Measurements from ENCODE around the gene MINDY4. TPM values are rescaled to one million over a fixed set of nuclear protein-coding genes. Genes with fewer than 3 reads are reported as not detected.
A peak's percentile ranks its signal among the peaks of the same experiment; 100 is the strongest.

Gene MINDY4
- total RNA-seq, 3 donors from 2014 or later: 4.0 to 9.1 (median 4.7) TPM

- DNase-seq: peak in 1 of 3 donors; percentile 19
- TF ChIP-seq CTCF (IDR thresholded peaks at IDR 0.05): no peak
- peaks cover 3% of the 10 kb centered on the region for H3K4me1 ChIP-seq (ENCODE audit: low read depth)
- peak; percentile 78 for ATAC-seq
- intact Hi-C loops (cut with DNase I, micrococcal nuclease): no loop called here
- H3K9me3 ChIP-seq: no peaks in the 10 kb centered on the region
- H3K36me3 ChIP-seq (ENCODE audit: low read depth): no peaks in the 10 kb centered on the region
- H3K4me3 ChIP-seq: no peak overlapping the region
Observed at GRCh38 chr7:30859940-30860496, 88.8 kb downstream of the MINDY4 start.

GRCh38 chr7:30861612-30862011 is 90.4 kb downstream of the MINDY4 start:
- Histone ChIP-seq H3K4me3 (no peak overlapping the region), H3K9me3 (no peaks in the 10 kb centered on the region), H3K4me1 (ENCODE audit: low read depth) (peaks cover 3% of the 10 kb centered on the region), H3K36me3 (ENCODE audit: low read depth) (no peaks in the 10 kb centered on the region)
- DNase-seq (no peak), ATAC-seq (no peak)
- intact Hi-C loops (cut with DNase I, micrococcal nuclease): no loop called here
- no peak for TF ChIP-seq CTCF (IDR thresholded peaks at IDR 0.05)

- ATAC-seq (no peak), DNase-seq (no peak)
- no peaks in the 10 kb centered on the region for H3K36me3 ChIP-seq (ENCODE audit: low read depth)
- intact Hi-C loops (cut with DNase I, micrococcal nuclease): no loop called here
- no peak for TF ChIP-seq CTCF (IDR thresholded peaks at IDR 0.05)
- H3K4me1 ChIP-seq (ENCODE audit: low read depth): peaks cover 3% of the 10 kb centered on the region
- H3K9me3 ChIP-seq: no peaks in the 10 kb centered on the region
- no peak overlapping the region for H3K4me3 ChIP-seq
Observed at GRCh38 chr7:30862995-30863705, 91.9 kb downstream of the MINDY4 start.

GRCh38 chr7:30863706-30864035 is 92.5 kb downstream of the MINDY4 start:
- DNase-seq (no peak), ATAC-seq (no peak)
- no peaks in the 10 kb centered on the region for H3K36me3 ChIP-seq (ENCODE audit: low read depth)
- H3K4me3 ChIP-seq: no peak overlapping the region
- intact Hi-C loops (cut with DNase I, micrococcal nuclease): no loop called here
- peaks cover 3% of the 10 kb centered on the region for H3K4me1 ChIP-seq (ENCODE audit: low read depth)
- no peak for TF ChIP-seq CTCF (IDR thresholded peaks at IDR 0.05)
- H3K9me3 ChIP-seq: no peaks in the 10 kb centered on the region

- H3K9me3 ChIP-seq: no peaks in the 10 kb centered on the region
- peaks cover 3% of the 10 kb centered on the region for H3K4me1 ChIP-seq (ENCODE audit: low read depth)
- no peaks in the 10 kb centered on the region for H3K36me3 ChIP-seq (ENCODE audit: low read depth)
- ATAC-seq (no peak), DNase-seq (no peak)
- no peak for TF ChIP-seq CTCF (IDR thresholded peaks at IDR 0.05)
- no peak overlapping the region for H3K4me3 ChIP-seq
- intact Hi-C loops (cut with DNase I, micrococcal nuclease): no loop called here
Observed at GRCh38 chr7:30864101-30864500, 92.9 kb downstream of the MINDY4 start.
